Hepatocyte (in vitro differentiated cells): Measurements from ENCODE around the gene MEN1. TPM values are rescaled to one million over a fixed set of nuclear protein-coding genes. Genes with fewer than 3 reads are reported as not detected.
A peak's percentile ranks its signal among the peaks of the same experiment; 100 is the strongest.

Experiments
- DNase-seq: peaks from one replicate; pipeline ENCODE4 v3.0.0-alpha.2; 2016; ENCODE audit warnings: low spot score
- H2AFZ ChIP-seq: fragments of 200-600 bp; sonication (generic); 2 replicates; pipeline ENCODE4 v1.6.0; 2016; ENCODE audit warnings: antibody characterized with exemption, mild to moderate bottlenecking
- H3K27ac ChIP-seq: fragments of 200-600 bp; sonication (generic); 2 replicates; pipeline ENCODE4 v1.5.1; 2016; ENCODE audit warnings: mild to moderate bottlenecking
- H3K27me3 ChIP-seq: fragments of 200-600 bp; sonication (generic); 2 replicates; pipeline ENCODE4 v1.6.1; 2016
- H3K36me3 ChIP-seq: fragments of 200-600 bp; sonication (generic); replicated peaks from 2 replicates; pipeline ENCODE4 v1.5.1; 2016; ENCODE audit warnings: low read depth; ENCODE audit not compliant: insufficient read depth
- H3K4me1 ChIP-seq: fragments of 200-600 bp; sonication (generic); 2 replicates; pipeline ENCODE4 v1.5.1; 2016; ENCODE audit warnings: mild to moderate bottlenecking, moderate library complexity; ENCODE audit not compliant: insufficient read depth
- H3K4me2 ChIP-seq: fragments of 200-600 bp; sonication (generic); 2 replicates; pipeline ENCODE4 v1.6.0; 2016
- H3K4me3 ChIP-seq: fragments of 200-600 bp; sonication (generic); 2 replicates; pipeline ENCODE4 v1.5.1; 2016; ENCODE audit warnings: mild to moderate bottlenecking
- H3K79me2 ChIP-seq: fragments of 200-600 bp; sonication (generic); 2 replicates; pipeline ENCODE4 v1.6.0; 2017; ENCODE audit warnings: mild to moderate bottlenecking
- H3K9me2 ChIP-seq: fragments of 200-600 bp; sonication (generic); replicated peaks from 2 replicates; pipeline ENCODE4 v1.6.0; 2017; ENCODE audit warnings: mild to moderate bottlenecking; ENCODE audit not compliant: insufficient read depth
- H3K9me3 ChIP-seq: fragments of 200-600 bp; sonication (generic); 2 replicates; pipeline ENCODE4 v1.5.1; 2016; ENCODE audit warnings: low read depth, mild to moderate bottlenecking
- H4K20me1 ChIP-seq: fragments of 200-600 bp; sonication (generic); 2 replicates; pipeline ENCODE4 v1.6.0; 2016; ENCODE audit warnings: mild to moderate bottlenecking; ENCODE audit not compliant: insufficient read depth, poor library complexity, severe bottlenecking
- EZH2 ChIP-seq: fragments of 200-600 bp; sonication (generic); IDR thresholded peaks from 2 replicates; pipeline ENCODE4 v1.6.1; 2016; ENCODE audit warnings: antibody characterized with exemption, mild to moderate bottlenecking, borderline replicate concordance
- EZH2phosphoT487 ChIP-seq: fragments of 200-600 bp; sonication (generic); IDR thresholded peaks from one replicate; pipeline ENCODE4 v1.6.1; 2018; ENCODE audit warnings: antibody characterized with exemption, mild to moderate bottlenecking, low read depth, moderate library complexity; ENCODE audit not compliant: unreplicated experiment, severe bottlenecking
- WGBS: methylation state at CpG from one replicate; pipeline ENCODE4 v1.1.6; 2016; ENCODE audit warnings: low lambda C conversion rate; ENCODE audit errors: missing lambda C conversion rate; 5-methylcytosine and 5-hydroxymethylcytosine counted together
- polyA plus RNA-seq: library from polyadenylated mRNA; unstranded; fragments of >200 nt; fragmentation: Nextera tagmentation; extraction: Ambion mirVana; gene quantifications from 2 replicates; pipeline ENCODE4 v1.2.1, GENCODE V29; 2016
- total RNA-seq: library from RNA; depleted of rRNA; stranded (reverse); fragments of >200 nt; gene quantifications from 2 replicates; pipeline ENCODE4 v1.2.3, GENCODE V29; 2014
- TF ChIP-seq, protein P1 (sequence below): fragments of 200-600 bp; sonication (generic); IDR thresholded peaks from 2 replicates; pipeline ENCODE4 v1.5.1; 2016; ENCODE audit warnings: antibody characterized with exemption, mild to moderate bottlenecking; ENCODE audit not compliant: poor library complexity

Gene MEN1
- total and polyA plus RNA-seq, 2 experiments from 2014 or later: 18.6 to 49.1 TPM

DNA sequence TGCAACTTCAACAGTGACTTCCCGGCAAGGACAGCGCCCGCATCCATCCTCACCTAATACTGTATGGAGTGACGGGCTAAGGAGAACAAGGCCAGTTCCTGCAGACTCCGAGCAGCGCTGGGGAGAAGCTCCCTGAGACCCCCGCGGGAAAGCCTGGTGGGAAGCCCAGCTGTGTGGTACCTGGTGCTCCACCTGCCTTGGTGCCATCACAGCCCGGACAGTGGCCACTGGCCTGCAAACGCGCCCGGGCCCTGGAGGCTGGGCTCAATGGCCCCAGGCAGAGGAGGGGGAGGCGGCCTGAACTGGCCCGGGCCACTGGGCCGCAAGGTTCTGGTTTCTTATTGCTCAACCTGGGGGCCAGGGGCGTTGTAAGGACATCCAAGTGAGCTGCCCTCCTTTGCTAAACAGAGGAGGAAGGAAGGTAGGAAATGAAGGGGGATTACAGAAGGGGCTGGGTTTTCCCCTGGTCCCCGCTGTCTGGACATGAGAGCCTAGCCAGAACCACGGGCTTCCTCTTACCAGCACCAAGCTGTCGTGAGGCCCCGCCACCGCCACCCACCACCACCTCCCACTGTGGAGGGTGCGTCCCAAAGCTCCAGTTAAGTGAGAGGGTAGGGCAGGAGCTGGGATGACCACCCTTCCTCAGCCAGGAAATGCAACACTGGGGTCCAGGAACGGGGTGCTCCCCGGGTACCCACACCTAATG, 42.6 kb upstream of the MEN1 start:
- no peaks in the 10 kb centered on the region for H3K27me3 ChIP-seq
- no peak for TF ChIP-seq EZH2
- TF ChIP-seq EZH2phosphoT487: no peak
- TF ChIP-seq, protein P1, sequence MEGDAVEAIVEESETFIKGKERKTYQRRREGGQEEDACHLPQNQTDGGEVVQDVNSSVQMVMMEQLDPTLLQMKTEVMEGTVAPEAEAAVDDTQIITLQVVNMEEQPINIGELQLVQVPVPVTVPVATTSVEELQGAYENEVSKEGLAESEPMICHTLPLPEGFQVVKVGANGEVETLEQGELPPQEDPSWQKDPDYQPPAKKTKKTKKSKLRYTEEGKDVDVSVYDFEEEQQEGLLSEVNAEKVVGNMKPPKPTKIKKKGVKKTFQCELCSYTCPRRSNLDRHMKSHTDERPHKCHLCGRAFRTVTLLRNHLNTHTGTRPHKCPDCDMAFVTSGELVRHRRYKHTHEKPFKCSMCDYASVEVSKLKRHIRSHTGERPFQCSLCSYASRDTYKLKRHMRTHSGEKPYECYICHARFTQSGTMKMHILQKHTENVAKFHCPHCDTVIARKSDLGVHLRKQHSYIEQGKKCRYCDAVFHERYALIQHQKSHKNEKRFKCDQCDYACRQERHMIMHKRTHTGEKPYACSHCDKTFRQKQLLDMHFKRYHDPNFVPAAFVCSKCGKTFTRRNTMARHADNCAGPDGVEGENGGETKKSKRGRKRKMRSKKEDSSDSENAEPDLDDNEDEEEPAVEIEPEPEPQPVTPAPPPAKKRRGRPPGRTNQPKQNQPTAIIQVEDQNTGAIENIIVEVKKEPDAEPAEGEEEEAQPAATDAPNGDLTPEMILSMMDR: no peak
- H4K20me1 ChIP-seq: no peaks in the 10 kb centered on the region
- no peak overlapping the region for H3K4me3 ChIP-seq
- H3K9me3 ChIP-seq: no peaks in the 10 kb centered on the region
- H3K79me2 ChIP-seq: peaks cover 15% of the 10 kb centered on the region
- H3K4me2 ChIP-seq: no peak overlapping the region
- no peaks in the 10 kb centered on the region for H3K36me3 ChIP-seq
- no peak for DNase-seq
- peak overlapping the region; percentile 58 for H3K27ac ChIP-seq
- peaks cover 34% of the 10 kb centered on the region for H3K4me1 ChIP-seq
- no peaks in the 10 kb centered on the region for H3K9me2 ChIP-seq
- H2AFZ ChIP-seq: no peak overlapping the region
- WGBS: 89% methylated on average over 24 of the region's 24 CpGs

DNA sequence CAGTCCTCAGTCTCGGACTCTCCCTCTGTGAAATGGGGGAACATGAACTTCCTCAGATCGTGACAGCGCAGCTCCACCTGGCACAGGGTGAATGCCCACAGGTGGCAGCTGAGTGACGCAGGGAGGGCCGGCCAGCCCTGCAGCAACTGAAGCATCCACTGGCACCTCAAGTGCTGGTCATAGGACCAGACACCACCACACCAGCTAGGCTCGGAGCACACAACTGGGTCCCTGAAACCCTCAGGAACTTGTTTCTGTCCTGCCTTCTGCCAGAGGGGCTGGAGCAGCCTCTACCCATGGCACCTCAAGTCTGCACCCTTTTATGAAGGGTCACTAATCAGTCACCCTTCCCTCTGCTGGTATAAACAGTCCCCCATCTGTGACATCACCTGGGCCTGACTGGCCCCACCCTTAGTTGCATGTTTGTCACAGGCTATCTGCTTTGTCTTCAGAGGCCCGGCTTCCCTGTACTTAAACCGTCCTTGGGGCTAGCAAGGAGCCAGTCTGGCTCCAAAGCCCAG, 41.5 kb upstream of the MEN1 start:
- no peak overlapping the region for H3K4me2 ChIP-seq
- H3K4me3 ChIP-seq: no peak overlapping the region
- no peak for DNase-seq
- no peak overlapping the region for H2AFZ ChIP-seq
- WGBS: 88% methylated on average over 8 of the region's 8 CpGs
- H4K20me1 ChIP-seq: no peaks in the 10 kb centered on the region
- no peaks in the 10 kb centered on the region for H3K9me3 ChIP-seq
- H3K9me2 ChIP-seq: no peaks in the 10 kb centered on the region
- peaks cover 30% of the 10 kb centered on the region for H3K4me1 ChIP-seq
- TF ChIP-seq, protein P1: no peak
- TF ChIP-seq EZH2: no peak
- no peak for TF ChIP-seq EZH2phosphoT487
- H3K36me3 ChIP-seq: no peaks in the 10 kb centered on the region
- peak overlapping the region; percentile 58 for H3K27ac ChIP-seq
- H3K27me3 ChIP-seq: no peaks in the 10 kb centered on the region
- H3K79me2 ChIP-seq: peaks cover 7% of the 10 kb centered on the region

DNA sequence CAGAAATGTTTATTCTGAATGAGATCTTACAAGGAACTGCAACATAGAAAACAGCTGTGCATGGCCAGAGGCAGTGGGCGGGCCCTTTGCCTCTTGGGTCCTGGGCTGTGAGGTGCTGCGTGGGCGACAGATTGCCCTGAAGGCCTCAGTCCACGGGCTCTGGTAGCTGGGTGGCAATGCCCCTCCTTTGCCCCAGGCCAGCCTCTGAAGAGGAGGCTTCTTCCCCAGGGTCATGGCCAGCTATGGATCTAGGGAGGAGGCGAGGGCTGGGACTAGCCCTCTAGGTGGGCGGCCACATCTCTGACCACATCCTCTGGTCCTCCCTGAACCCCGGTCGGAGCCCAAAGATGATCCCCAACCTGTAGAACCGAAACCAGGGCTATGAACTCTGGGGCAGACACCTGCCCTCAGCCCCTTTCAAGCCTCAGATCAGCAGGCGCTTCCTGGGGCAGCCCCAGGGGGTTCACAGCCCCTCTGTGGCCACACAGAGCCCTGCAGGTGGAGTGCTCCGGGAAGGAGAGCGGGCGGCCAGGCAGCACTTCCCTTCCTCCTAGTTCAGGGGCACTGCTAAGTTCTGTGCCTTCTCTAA, 40.7 kb upstream of the MEN1 start:
- H3K36me3 ChIP-seq: no peaks in the 10 kb centered on the region
- H3K4me3 ChIP-seq: no peak overlapping the region
- H3K9me3 ChIP-seq: no peaks in the 10 kb centered on the region
- H2AFZ ChIP-seq: no peak overlapping the region
- DNase-seq: no peak
- H4K20me1 ChIP-seq: no peaks in the 10 kb centered on the region
- no peaks in the 10 kb centered on the region for H3K27me3 ChIP-seq
- H3K9me2 ChIP-seq: no peaks in the 10 kb centered on the region
- H3K79me2 ChIP-seq: peaks cover 4% of the 10 kb centered on the region
- no peak overlapping the region for H3K4me2 ChIP-seq
- WGBS: 70% methylated on average over 13 of the region's 13 CpGs
- peak overlapping the region; percentile 58 for H3K27ac ChIP-seq
- no peak for TF ChIP-seq EZH2
- TF ChIP-seq, protein P1: no peak
- no peak for TF ChIP-seq EZH2phosphoT487
- peaks cover 22% of the 10 kb centered on the region for H3K4me1 ChIP-seq
